Measurements from ENCODE around the gene COCH.
A peak's percentile ranks its signal among the peaks of the same experiment; 100 is the strongest.
"Not testable (repeated sequence)": the region's sequence is repeated elsewhere in the genome, so short reads cannot be mapped to it uniquely, and the experiment has no call there.

The COCH gene

DNA sequence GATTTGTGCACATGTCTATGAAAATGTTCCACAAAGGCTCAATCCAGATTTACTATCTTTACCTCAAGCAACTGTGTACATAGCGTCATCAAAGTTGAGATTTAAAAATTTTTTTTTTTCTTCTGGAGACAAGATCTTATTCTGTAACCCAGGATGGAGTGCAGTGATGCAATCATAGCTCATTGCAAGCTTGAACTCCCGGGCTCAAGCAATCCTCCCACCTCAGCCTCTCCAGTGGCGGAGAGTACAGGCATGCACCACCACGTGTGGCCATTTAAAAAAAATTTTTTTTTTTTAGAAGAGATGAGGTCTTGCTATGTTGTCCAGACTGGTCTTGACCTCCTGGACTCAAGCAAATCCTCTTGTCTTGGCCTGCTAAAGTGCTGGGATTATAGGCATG is 2.3 kb downstream of the COCH start:
- no peak for FAIRE-seq

DNA sequence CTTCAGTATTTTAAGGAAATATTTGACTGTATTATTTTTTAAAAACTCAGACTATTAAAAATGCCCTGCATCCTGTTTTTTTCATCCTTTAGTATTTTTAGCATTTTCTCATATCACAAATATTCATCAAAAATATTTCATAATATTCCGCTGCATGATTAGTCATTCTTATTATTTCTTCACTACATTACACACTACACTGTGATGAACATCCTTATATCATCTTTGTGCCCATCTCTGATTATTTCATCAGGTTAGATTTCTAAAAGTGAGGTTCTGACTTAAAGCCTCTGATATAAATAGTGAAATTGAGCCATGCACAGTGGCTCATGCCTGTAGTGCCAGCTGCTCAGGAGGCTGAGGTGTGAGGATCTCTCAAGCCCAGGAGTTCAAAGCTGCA is 8.1 kb downstream of the COCH start:
- no peak for FAIRE-seq

DNA sequence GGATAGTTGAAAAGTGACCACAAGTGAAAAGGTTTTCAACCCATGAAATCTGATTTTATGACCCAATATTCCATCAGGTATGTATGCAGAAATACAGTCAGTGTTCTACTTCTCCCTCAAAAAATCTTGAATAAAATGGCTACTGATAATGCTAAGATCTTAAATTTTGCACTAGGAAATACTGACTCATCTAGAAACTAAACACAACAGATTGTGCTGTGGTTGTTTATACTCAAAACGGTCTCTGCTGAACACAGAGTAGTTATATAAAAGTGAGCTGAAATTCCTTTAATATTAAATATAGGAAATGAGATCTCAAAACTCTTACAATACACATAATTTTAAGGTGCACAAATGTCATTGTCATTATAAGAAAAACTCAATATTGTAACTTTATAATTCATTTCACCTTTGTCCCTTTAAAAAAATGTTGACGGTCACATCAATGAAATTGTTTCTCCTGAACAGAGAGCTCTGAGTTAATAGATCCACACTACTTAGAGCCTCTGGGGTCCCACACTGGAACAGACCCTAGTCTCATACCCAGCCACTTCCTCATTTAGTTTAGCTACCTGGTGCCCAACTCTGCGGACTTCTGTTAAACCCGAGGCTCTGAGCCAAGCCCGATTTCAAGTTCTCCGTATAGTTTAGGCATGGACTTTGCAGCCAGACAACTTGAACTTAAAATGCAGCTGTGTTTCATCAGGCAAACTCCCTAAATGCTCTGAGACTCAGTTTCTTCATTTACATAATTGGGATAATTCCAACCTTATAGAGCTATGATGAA is 9.3 kb downstream of the COCH start:
- FAIRE-seq, result no peak

DNA sequence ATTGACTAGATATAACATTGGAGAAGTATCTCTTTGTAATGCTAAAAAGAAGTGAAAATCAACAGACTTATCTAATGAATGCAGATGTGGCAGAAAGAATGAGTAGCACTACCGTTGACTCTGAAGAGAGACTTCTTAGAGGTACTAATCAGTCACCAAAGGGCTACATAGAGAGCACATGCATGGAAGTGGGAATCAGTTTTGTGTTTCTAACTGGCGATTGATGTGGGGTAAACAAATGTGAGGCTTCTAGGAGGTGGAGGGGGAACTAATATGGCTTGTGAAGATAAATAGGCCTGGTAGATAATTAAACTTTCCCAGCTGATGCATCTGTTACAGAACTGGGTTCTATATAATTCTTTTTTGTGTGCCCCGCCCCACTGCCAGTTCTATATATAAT is 10.5 kb downstream of the COCH start:
- FAIRE-seq, result no peak

DNA sequence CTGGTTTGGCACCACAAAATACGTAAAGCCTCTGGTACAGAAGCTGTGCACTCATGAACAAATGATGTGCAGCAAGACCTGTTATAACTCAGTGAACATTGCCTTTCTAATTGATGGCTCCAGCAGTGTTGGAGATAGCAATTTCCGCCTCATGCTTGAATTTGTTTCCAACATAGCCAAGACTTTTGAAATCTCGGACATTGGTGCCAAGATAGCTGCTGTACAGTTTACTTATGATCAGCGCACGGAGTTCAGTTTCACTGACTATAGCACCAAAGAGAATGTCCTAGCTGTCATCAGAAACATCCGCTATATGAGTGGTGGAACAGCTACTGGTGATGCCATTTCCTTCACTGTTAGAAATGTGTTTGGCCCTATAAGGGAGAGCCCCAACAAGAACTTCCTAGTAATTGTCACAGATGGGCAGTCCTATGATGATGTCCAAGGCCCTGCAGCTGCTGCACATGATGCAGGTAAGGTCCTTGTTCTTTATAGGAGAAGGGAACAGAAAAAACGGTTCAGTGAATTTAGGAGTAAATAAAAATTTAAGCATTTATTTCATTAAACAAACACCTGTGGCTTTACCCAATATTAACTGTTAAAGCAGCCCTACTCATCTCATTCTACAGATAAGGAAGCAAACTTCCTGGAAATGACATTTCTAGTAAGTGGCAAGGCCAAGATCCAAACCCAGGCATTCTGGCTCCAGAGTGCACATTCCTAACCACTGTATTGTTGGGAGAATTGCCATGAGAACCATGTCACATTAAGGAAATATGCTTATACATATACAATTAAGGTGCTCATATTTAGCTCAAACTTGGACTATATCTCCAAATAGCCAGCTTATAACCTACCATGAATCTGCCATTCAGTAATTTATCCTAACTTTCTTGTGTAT is 11.7 kb downstream of the COCH start:
- no peak for FAIRE-seq

DNA sequence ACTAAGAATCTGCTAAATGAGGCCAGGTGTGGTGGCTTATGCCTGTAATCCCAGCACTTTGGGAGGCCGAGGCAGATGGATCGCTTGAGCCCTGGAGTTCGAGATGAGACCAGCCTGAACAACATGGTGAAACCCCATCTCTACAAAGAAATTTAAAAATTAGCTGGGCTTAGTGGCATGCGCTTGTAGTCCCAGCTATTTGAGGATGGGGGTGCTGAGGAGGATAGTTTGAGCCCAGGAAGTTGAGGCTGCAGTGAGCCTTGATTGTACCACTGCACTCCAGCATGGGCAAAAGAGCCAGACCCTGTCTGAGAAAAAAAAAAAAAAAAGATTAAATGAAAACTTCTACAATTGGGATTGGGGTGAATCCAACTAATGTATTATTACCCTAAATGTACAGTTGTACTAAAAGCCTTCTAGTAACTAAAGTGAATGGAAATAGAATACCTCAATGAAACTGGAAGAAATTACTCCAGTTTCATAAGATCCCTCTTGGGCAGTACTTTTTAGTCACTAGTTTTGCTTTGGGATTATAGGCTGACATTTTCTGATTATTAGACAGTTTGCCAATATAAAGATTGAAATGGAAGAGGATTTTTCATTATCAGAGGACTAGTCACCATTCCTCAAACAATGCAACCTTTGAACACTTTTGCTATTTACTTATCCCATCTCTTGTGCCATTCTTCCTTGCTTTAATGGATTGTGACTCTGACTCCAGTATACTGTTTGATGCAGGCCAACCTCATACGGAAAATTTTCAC is 14.3 kb downstream of the COCH start:
- no peak for FAIRE-seq

DNA sequence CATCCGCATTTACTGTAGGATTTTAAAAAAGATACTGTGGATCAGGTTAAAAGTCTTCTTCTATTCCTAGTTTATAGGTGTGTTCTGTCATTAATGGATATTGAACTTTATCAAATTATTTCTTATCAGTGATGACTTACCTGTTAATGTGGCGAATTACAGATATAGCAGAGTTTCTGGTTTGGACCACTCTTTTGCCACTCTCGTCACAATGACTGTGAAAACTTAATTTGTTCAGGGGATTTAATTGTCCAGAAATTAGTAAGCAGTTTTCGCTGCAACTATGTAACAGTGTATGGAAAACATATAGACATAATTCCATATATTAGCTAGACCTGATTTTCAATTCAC is 14.9 kb downstream of the COCH start:
- FAIRE-seq, result no peak

DNA sequence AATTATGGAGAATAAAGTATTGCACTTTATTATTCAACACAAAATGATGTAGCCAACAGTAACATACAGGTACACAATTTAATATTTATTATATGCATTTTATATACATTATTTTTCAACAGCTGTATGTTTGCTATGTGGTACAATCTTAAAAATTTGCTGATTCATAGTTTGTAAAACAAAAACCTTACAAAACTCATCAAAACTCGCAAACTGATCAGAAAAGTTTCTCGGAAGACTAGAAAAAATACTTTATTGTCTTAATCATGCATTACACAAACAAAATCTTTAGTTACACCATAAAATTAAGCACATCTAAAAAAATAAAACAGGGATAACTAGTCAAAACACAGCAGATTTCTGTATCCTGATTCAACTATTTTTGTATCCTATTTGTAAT is 19.5 kb downstream of the COCH start:
- FAIRE-seq, result peak; percentile 86

DNA sequence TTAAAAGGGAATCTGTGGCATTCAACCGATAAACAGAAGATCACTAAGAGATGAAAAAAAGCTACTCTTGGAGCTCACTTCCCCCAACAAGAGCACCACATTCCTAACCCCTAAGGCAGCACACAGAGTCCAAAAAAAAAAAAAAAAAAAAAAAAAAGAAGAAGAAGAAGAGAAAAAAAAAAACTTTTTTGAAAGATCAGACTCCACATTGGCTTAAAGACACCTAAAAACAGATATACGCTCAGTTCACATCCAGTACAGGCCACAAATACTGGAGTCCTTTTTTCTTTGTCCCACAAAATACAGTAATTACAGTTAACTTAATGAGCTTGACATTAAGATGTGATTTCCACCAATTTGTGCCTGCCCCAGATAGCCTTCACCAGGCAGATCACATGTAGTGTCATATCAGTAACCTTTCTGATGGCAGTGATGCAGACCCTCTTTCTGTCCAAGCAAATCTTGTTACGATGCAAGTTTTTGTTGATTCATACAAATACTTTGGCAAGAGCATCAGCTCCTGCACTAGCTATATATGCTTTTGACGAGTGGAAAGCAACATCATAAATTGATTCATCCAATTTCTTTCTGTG is 20.7 kb downstream of the COCH start:
- no peak for FAIRE-seq

DNA sequence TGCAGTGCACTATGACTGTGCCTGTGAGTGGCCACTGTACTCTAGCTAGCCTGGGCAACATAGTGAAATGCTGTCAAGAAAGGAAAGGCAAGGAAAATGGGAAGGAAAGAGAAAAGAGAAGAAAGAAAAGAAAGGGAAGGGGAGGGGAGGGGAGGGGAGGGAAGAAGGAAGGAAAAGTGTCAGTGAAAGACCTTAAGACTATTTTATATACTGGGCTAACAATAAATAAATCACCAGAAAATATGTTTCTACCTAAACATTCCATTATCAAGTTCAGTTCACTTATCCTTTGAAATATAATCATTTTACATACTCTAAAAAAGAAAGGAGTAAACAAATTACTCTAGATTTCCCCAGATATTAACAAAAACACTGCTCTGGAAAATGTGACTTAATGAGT is 22.1 kb downstream of the COCH start:
- no peak for FAIRE-seq

DNA sequence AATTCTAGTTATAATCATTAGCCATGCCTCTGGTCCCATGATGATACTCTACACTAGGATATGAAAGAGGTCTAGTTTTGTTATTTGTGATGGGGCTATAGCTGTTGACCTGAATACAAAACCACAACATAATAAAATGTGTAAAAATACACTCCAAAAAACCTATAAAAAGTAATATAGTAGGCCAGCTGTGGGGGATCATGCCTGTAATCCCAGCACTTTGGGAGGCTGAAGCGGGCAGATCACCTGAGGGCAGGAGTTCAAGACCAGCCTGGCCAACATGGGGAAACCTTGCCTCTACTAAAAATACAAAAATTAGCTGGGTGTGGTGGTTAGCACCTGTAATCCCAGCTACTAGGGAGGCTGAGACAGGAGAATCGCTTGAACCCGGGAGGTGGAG is 22.8 kb downstream of the COCH start:
- FAIRE-seq, result not testable (repeated sequence)

DNA sequence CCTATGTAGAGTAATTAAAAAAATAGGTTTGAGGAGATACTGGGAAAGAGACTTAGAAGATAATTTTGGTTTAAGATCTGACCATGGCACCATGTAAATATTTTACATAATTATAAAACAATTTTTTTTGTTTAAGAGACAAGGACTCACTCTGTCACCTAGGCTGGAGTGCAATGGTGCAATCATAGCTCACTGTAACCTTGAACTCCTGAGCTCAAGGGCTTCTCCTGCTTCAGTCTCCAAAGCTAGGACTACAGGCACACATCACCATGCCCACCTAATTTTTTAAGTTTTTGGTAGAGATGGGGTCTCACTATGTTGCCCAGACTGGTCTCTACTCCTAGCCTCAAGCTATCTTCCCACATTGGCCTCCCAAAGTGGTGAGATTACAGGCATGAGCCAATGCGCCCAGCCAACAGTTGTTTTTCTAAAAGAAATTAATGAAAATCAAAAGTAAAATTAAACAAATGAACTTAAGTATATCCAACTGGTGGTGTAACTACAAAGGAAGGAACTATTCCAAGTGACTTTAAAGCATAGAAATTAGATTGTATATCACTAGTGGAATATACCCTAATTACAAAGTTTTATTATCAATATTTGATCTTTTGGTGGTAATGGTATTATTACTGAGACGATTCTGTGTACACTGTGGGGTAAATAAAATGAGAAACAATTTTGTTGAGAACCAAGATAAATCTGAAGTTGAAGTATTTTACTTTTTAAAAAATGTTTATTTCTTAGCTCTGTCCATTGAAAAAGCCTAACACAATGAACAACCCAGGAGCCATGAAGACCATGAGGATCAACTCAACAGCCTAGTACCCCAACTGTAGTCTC is 29.1 kb downstream of the COCH start:
- FAIRE-seq, result no peak

DNA sequence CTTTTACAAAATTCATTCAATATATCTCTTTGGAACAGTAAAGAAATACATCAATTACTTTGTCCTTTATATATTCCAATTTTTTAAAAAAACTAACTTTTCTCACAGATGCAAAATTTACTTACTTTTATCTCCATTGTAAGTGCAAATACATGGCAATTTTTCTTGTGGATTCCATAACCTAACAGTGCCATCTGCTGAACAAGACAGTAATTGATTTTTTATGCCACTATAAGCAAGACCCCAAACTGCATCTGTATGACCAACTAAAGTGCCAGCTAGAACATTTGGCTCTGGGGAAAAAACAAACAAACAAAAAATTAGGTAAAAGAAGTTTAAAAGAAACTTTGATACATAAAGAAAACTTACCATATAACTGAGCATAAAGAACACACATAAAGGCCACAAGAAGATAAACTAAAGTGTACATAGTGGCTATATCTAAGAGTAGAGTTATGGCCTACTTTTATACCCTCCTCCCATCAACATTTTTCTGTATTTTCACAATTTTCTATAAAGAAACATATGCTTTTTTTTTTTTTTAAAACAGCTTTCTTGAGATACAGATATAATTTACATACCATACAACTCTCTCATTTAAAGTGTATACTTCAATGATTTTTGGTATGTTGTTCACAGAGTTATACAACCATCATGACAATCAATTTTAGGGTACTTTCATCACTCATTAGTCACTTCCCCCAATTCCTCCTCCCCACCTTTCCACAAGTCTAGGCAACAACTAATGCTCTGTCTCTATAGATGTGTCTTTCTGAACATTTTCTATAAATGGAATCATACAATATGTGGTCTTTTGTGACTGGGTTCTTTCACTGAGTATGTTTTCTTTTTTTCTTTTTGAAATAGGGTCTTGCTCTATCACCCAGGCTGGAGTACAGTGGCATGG is 32.6 kb downstream of the COCH start:
- peak; percentile 72 for FAIRE-seq

DNA sequence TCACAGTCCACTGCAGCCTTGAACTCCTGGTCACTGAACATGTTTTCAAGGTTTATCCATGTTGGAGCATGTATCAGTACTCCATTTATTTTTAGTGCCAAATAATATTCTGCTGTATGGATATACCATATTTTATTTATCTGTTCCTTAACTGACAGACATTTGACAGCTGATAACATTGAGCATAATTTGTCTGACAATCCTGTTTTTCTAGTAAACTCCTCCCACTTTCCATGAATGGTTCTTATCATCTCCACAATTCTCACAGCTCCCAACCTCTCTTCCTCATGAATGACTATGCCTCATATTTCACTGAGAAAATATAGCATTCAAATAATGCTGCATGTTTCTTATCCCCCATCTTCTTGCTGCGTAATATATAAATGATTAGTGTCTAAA is 33.3 kb downstream of the COCH start:
- FAIRE-seq, result no peak

DNA sequence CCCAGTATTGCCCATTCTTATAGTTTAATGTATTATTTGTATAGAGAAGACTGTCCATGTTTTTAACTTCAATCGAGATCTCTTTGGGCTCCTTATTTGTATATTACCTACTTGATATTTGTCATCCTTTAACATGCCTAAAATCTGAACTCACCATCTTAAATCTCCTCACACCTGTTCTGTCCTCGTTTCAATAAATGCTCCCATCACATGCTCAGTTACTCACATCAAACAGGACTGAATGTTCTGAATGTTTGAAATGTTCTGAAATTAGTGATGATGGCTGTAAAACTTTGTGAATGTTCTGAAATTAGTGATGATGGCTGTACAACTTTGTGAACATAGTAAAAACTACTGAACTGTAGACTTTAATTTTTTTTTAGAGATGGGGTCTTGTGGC is 34.5 kb downstream of the COCH start:
- FAIRE-seq, result no peak

DNA sequence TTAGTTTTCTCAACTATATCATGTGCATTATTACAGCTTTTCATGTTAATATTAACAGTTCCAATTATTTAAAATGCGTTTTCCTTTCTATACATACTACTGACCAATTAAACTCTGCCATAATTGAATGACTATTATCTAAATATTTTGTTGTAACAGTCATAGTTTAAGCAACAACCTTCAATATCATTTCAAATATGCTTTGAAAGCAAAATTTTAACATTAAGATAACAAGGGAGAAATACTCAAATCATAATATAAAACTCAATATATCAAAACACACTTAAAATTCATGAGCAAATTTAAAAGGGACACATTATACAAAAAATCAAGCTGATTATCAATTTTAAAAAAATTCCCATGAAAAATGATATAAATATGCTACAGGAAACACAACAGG is 40.5 kb downstream of the COCH start:
- FAIRE-seq, result peak; percentile 43

DNA sequence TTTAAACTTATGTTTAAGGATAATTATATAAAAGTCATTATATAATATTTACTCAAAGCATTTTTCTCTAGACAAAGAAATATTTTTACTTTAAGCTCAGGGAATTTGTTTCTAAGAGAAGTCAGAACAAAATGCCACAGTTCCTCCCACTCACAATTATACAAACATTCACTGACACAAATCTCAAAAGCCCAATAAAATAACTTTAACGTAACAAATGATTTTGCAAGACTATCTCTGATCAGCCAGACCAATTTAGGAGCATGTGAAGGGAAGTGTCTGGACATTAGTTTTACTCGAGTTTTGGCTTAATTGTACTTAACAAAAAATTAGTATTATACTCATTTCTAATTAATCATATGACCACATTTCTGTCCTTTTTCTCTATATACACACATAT is 41.2 kb downstream of the COCH start:
- FAIRE-seq, result peak; percentile 70

DNA sequence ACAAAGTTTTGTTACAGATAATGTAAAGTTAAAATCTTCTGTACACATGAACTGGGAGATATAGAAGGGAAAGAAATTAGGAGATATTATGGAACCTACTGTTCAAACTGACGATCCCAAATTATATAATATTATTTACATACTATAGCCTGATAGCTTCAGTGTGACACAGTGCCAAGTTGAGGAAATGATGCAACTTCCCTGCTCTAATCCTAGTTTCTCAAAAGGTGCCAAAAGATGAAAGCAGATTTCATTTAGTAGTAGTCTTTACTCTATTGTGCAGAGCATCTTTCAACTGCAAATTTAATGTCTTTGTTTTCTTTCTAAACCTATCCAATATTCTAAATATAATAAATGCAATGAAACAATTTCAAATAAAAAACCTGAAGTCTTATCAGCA is 46.9 kb downstream of the COCH start:
- no peak for FAIRE-seq

DNA sequence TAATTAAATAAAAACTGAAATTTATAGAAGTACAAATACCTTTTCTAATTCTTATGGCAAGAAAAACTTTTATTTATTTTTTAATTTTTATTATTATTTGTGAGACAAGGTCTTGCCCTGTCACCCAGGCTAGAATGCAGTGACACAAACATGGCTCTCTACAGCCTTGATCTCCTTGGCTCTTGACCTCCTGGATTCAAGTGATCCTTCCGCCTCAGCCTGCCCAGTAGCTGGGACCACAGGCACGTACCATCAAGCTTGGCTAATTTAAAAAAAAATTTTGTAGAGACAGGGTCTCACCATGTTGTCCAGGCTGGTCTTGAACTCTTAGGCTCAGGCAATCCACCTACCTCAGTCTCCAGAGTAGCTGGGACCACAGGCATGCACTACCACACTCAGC is 47.4 kb downstream of the COCH start:
- no peak for FAIRE-seq

DNA sequence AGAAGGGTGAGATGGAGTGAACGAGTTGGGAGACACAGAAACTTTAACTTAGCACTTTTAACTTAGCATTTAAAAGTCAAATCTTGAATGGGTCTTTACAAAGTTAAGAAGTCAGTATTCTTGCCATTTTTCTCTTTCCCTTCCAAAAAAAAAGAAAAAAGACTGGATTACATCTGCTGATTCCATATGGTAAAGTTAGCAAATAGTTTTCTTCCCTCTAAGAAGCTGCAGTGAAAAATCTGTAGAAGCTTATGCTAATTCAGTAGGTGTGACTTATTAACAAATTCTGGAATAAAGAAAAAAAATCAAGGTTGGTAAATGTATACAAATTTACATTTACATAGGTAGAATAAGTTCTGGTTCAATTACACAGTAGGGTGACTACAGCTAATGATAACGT is 50.9 kb downstream of the COCH start:
- no peak for FAIRE-seq

DNA sequence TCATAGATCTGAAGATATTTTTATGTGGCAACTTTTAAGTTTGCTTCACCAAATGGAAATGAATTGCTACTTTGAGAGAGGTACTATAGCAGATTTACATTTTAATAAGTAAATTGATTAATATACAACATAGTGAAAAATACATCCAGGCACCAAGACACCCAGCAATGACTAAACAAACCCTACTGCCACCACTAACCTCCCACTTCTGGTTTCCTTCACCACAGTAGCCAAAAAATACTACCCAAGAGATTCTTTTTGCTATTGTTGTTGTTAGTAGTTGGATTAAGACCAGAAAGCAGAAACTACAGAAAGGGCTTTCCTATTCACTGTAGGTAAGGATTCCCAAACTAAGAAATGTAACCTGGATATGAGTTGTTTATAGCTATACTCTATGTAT is 54.1 kb downstream of the COCH start:
- no peak for FAIRE-seq

All from endometrium (tissue), 2 donors.